RWPE1 (cell line): ENCODE measurements around the gene G6PC3.
A peak's percentile ranks its signal among the peaks of the same experiment; 100 is the strongest.
"Not testable (repeated sequence)": the region's sequence is repeated elsewhere in the genome, so short reads cannot be mapped to it uniquely, and the experiment has no call there.

Experiments
- CTCF ChIA-PET: fragments of 350-600 bp; sonication (Branson Sonifier 250); formaldehyde crosslinking; extraction: SDS; loops from one replicate; lab custom pipeline; 2021; lab: Yijun Ruan, JAX
- POLR2A ChIA-PET: fragments of 400-600 bp; formaldehyde crosslinking; extraction: SDS; loops from one replicate; lab custom pipeline; 2020; ENCODE audit warnings: antibody characterized with exemption; ENCODE audit not compliant: low non-redundant PET; lab: Yijun Ruan, JAX
- DNase-seq: peaks from one replicate; pipeline ENCODE4 v3.0.0; 2012; ENCODE audit warnings: low spot score
- H3K27ac ChIP-seq: fragments of 450-650 bp; 2 replicates; pipeline ENCODE4 v1.5.1; 2017
- CTCF ChIP-seq: fragments of 450-650 bp; conservative IDR thresholded peaks from 2 replicates; pipeline ENCODE4 v1.5.1; 2017; ENCODE audit warnings: low read depth, mild to moderate bottlenecking

Gene G6PC3

GRCh38 chr17:44118427-44119050 is 48.0 kb downstream of the G6PC3 start:
- no peak for DNase-seq
- CTCF ChIA-PET: interaction anchor here (0.5 kb wide), 1 partner anchor 67 kb away, joined by 4 read pairs; no protein-coding TSS in a partner anchor
- POLR2A ChIA-PET: no interaction called here

DNA sequence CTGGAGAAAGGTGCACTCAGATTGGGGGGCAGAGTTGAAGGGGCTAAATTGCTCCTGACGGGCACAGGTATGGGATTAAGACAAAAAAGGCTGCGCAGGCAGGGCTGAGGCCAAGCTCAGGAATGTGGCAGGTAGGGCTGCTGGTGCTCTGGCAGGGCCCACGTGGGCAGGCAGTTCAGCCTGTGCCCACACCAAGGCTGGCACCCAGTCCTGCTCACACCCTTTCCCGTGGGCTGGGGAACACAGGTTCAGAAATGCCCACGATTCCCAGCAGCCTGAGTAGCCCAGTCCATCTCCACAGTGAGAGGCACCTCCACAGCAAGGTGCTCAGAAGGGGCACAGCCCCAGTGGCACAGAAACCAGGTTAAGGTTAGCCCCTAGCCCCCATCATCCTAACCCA is 48.5 kb downstream of the G6PC3 start:
- TF ChIP-seq CTCF: no peak
- peak overlapping the region; percentile 66 for H3K27ac ChIP-seq
- CTCF ChIA-PET: interaction anchor here (0.5 to 0.7 kb wide), 2 partner anchors 19 to 67 kb away, joined by 3 to 4 read pairs; no protein-coding TSS in a partner anchor
- no peak for DNase-seq
- POLR2A ChIA-PET: no interaction called here

More at GRCh38 chr17:44118427-44119050, 48.0 kb downstream of the G6PC3 start:
- no peak for TF ChIP-seq CTCF
- peak overlapping the region; percentile 66 for H3K27ac ChIP-seq

DNA sequence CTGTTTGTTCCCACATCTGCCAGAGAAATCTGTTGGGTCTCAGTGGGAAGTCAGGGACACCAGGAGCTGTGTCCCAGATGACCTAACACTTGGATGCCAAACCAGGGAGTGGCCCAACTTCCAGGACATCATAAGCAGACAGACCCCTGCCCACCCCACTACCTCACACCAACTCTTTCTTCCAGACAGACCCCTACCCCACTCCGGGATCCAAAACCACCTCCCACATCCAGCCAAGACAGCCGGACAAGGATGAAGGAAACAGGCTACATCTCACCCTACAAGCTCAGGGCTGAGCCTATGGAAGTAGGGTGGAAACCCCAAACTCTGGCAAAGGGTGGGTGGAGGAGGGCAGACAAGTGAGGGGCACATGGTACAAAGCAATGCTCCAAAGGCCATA is 49.3 kb downstream of the G6PC3 start:
- DNase-seq: no peak
- no peak for TF ChIP-seq CTCF
- peak overlapping the region; percentile 66 for H3K27ac ChIP-seq
- POLR2A ChIA-PET: no interaction called here
- CTCF ChIA-PET: interaction anchor here (0.7 kb wide), 1 partner anchor 18 kb away, joined by 3 read pairs; no protein-coding TSS in a partner anchor

- H3K27ac ChIP-seq: peak overlapping the region; percentile 66
- POLR2A ChIA-PET, DNase-seq: not testable (repeated sequence)
- CTCF ChIA-PET: interaction anchor here (0.7 kb wide), 1 partner anchor 22 kb away, joined by 6 read pairs; no protein-coding TSS in a partner anchor
These were observed 49.7 kb downstream of the G6PC3 start for GRCh38 chr17:44120281-44120680.

GRCh38 chr17:44120851-44121605 is 50.5 kb downstream of the G6PC3 start:
- POLR2A ChIA-PET: interaction anchor here (0.6 to 1.6 kb wide), 2 partner anchors 50 to 97 kb away, joined by 3 read pairs; partner anchors contain the start of gene G6PC3
- no peak for DNase-seq
- no peak for TF ChIP-seq CTCF
- CTCF ChIA-PET: interaction anchor here (0.7 kb wide), 1 partner anchor 23 kb away, joined by 6 read pairs; no protein-coding TSS in a partner anchor
- peak overlapping the region; percentile 21 for H3K27ac ChIP-seq

DNA sequence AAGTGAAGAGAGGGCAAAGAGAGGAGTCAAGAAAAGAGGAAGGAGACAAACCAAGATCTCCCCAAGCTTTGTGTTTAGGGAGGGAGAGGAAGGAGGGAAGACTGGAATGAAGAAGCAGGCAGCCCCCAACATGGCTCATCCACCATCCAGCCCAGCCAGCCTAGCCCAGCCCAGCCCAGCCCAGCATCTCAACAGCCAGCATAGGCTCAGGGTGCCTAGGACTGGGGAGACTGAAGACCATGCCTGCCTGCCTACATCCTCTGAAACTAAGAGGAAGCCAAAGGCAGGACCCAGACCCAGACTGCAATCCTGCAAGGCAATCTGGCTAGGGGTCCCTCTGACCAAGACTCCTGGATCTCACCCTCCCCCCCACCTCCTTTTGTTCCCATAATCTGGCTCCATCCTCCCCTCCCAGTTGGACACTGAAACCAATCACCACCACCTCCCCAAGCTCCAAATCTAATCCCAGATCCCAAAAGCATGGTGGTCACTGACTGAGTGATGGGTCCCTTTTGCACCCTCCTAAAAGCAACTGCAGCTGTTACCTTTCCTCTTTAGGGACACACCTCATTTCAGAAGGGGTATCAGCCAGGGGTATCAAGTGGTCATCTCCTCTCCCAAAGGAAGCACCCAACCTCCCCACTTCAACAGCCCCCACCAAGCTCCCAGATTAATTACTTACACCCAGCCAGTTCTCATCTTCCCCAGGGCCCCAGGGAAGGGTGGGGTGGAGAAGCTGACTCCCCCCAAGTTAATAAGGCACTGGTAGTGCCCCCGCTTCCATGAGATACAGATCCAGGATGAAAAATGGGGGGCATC is 51.7 kb downstream of the G6PC3 start:
- CTCF ChIA-PET: interaction anchor here (0.6 kb wide), 2 partner anchors 71 to 1743 kb away, joined by 3 to 5 read pairs; no protein-coding TSS in a partner anchor
- POLR2A ChIA-PET: interaction anchor here (1.0 to 1.6 kb wide), 2 partner anchors 46 to 51 kb away, joined by 3 read pairs; partner anchors contain the start of gene G6PC3
- peak overlapping the region; percentile 96 for H3K27ac ChIP-seq
- no peak for TF ChIP-seq CTCF
- DNase-seq: no peak
